Activated CD4-positive, alpha-beta T cell treated with anti-CD3 and anti-CD28 coated beads, Interleukin-2, amount 10 ng/mL, durations not matched to agents 7 days and 5 days (primary cell): ENCODE measurements around the gene CDCP1. TPM values are rescaled to one million over a fixed set of nuclear protein-coding genes. Genes with fewer than 3 reads are reported as not detected.

Experiments used
- total RNA-seq, 2 experiments: library from RNA; stranded (reverse); gene quantifications; one replicate each; pipeline ENCODE4 v1.2.3, GENCODE V29; 2021

The CDCP1 gene
- total RNA-seq, 2 experiments from 2014 or later = 21.7 to 22.2 TPM

Other genes with a start within 250 kb of the CDCP1 start
- gene ZDHHC3, start 170.2 kb downstream of the CDCP1 start, total RNA-seq = 10 to 100 TPM; 47.5 to 50.7 TPM
- gene EXOSC7, start 170.1 kb downstream of the CDCP1 start, total RNA-seq = 10 to 100 TPM; 35.8 to 40.2 TPM
- gene CLEC3B, start 120.1 kb downstream of the CDCP1 start, total RNA-seq = under 1 TPM; 0.30 to 0.37 TPM
- gene TMEM158, start 79.9 kb upstream of the CDCP1 start, total RNA-seq = under 1 TPM; 0.54 to 0.55 TPM
- 10 to 100 TPM; 25.3 to 25.4 TPM for gene LARS2, start 242.2 kb upstream of the CDCP1 start, total RNA-seq